Tibial nerve (tissue), 3 donors: ENCODE data around the gene TRIM41.
A peak's percentile ranks its signal among the peaks of the same experiment; 100 is the strongest.

ENCODE experiments used
- CTCF ChIP-seq, 5 experiments: fragments of 200-600 bp in 3 of 5; fragments of 450-650 bp in 2 of 5; sonication (generic) in 3 of 5; IDR thresholded peaks; one replicate each; pipeline ENCODE4 v1.5.1; 2016 to 2019; ENCODE audit warnings: antibody characterized with exemption in 5 of 5, mild to moderate bottlenecking in 3 of 5, moderate library complexity in 2 of 5
- POLR2A ChIP-seq, 2 donors: fragments of 450-650 bp; IDR thresholded peaks; one replicate each; pipeline ENCODE4 v1.6.1; 2017; ENCODE audit warnings: antibody characterized with exemption in 2 of 2, mild to moderate bottlenecking in 2 of 2, moderate library complexity in 2 of 2

- TF ChIP-seq CTCF (IDR thresholded peaks at IDR 0.05) (peak in 2 of 5 experiments; percentile 20 to 23), POLR2A (IDR thresholded peaks at IDR 0.05) (peak; percentile 69 to 71)
These were observed 23.4 kb downstream of the TRIM41 start for GRCh38 chr5:181246276-181247049.
